Activated CD4-positive, alpha-beta T cell treated with anti-CD3 and anti-CD28 coated beads, Interleukin-10, Interleukin-2, amounts not matched to agents 100 ng/mL and 50 ng/mL, durations not matched to agents 16 hours and 8 hours (primary cell): ENCODE measurements around the gene TUBGCP2.

Source experiments
- DNase-seq: peaks from one replicate; pipeline ENCODE4 v3.0.0-alpha.2; 2020

TUBGCP2 gene

GRCh38 chr10:133261726-133262325, 46.8 kb downstream of the TUBGCP2 start:
- peak; percentile 89 for DNase-seq

GRCh38 chr10:133260895-133261725, 47.6 kb downstream of the TUBGCP2 start:
- peak; percentile 70 for DNase-seq

- no peak for DNase-seq
Observed at GRCh38 chr10:133259602-133259989, 49.1 kb downstream of the TUBGCP2 start.

- peak; percentile 96 for DNase-seq
Observed at GRCh38 chr10:133258818-133259601, 49.7 kb downstream of the TUBGCP2 start.

- DNase-seq = peak; percentile 66
Observed at GRCh38 chr10:133258066-133258817, 50.4 kb downstream of the TUBGCP2 start.

- peak; percentile 40 for DNase-seq
Observed at GRCh38 chr10:133257489-133258065, 51.1 kb downstream of the TUBGCP2 start.

- no peak for DNase-seq
Observed at GRCh38 chr10:133255323-133255722, 53.3 kb downstream of the TUBGCP2 start.

GRCh38 chr10:133254421-133255120, 54.1 kb downstream of the TUBGCP2 start:
- no peak for DNase-seq

- DNase-seq = no peak
Observed at GRCh38 chr10:133253361-133253955, 55.2 kb downstream of the TUBGCP2 start.

- DNase-seq = no peak
Observed at GRCh38 chr10:133252223-133252552, 56.5 kb downstream of the TUBGCP2 start.

GRCh38 chr10:133251388-133252222, 57.1 kb downstream of the TUBGCP2 start:
- no peak for DNase-seq

- no peak for DNase-seq
Observed at GRCh38 chr10:133249975-133250754, 58.5 kb downstream of the TUBGCP2 start.

GRCh38 chr10:133249094-133249780, 59.4 kb downstream of the TUBGCP2 start:
- DNase-seq = no peak

- DNase-seq = no peak
Observed at GRCh38 chr10:133248334-133248715, 60.3 kb downstream of the TUBGCP2 start.

GRCh38 chr10:133247681-133248333, 60.9 kb downstream of the TUBGCP2 start:
- no peak for DNase-seq

- no peak for DNase-seq
Observed at GRCh38 chr10:133246236-133246626, 62.4 kb downstream of the TUBGCP2 start.

GRCh38 chr10:133245439-133246235, 63.0 kb downstream of the TUBGCP2 start:
- no peak for DNase-seq

GRCh38 chr10:133243593-133243992, 65.1 kb downstream of the TUBGCP2 start:
- no peak for DNase-seq
